Embryonic facial prominence (tissue), 1 donor: ENCODE data around the gene OOSP2.

ENCODE experiments used
- DNase-seq: peaks from one replicate; pipeline ENCODE4 v3.0.0-alpha.2; 2016; ENCODE audit errors: extremely low spot score

The OOSP2 gene

GRCh38 chr11:60078745-60079144 lies 38.5 kb downstream of the OOSP2 start:
- no peak for DNase-seq

GRCh38 chr11:60080535-60080934 lies 40.3 kb downstream of the OOSP2 start:
- DNase-seq, result no peak

DNA sequence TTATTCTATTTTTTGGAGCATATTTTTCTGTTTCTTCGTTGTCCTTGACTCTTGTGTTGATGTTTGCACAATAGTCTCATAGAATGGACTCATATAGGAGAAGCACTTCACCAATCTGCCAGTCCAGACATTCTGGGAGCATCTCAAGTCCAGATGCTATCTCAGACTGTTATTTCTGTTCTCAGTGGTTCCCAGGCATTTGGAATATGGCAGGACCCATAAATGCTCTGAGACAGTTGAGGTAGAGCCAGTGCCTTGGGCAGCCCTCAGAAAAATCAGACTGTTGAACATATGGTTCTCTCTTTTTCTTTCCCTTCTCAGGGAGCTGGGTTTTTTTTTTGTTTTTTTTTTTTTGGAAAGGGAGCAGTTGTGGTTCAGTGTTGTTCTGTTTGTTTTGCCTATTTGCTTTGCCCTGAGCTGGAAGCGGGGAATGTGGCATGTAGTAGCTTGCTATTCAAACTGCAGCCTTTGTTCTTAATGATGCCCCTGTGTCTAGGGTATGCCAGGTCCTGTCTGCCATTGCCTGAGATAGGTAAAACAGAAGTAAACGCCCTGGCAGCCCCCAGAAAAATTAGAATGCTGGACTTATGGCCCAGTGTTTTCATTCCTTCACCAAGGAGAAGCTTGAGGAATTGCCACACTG lies 44.5 kb downstream of the OOSP2 start:
- DNase-seq, result no peak

DNA sequence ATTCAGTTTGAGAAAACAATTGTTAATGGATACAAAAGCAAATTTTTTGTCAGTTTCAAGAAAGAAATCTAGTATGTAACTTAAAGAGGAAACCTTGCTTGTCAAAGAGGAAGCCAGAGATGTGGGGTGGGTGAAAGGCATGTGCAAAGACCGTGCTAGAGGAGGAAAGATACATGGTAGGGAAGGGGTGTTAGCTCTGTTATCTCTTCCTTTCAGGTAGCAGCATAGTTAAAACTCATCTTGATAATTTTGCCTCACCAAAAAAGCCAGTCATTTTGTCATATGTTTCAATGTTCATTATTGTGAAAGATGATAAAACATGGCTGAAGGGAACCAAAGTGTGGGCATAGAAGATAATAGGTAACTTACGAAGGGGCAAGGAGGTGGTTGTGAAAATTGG lies 45.7 kb downstream of the OOSP2 start:
- no peak for DNase-seq

DNA sequence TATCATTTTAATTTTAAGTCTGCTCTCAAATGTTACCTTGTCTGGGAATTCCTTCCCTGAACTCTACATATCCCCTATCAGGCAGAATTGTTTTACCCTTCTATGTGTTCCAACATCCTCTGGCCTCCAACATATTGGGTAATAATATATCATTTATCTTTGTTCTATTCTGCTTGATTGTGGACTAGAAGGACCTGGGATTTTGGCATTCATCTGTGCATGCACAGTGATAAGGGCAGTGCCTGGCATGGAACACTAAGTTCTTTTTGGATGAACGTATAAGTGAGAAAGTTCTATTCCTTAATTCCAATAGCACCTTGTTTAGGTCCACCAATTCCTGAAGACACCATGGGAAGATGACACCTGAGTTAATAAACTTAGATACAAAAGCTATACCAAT lies 47.0 kb downstream of the OOSP2 start:
- no peak for DNase-seq

GRCh38 chr11:60088364-60088763 lies 48.2 kb downstream of the OOSP2 start, which contains the start of gene MS4A2:
Gene MS4A2, plus strand, starts transcription at chr11:60088664. Its CDS starts 102 bp downstream, at chr11:60088766.
- DNase-seq, result no peak

DNA sequence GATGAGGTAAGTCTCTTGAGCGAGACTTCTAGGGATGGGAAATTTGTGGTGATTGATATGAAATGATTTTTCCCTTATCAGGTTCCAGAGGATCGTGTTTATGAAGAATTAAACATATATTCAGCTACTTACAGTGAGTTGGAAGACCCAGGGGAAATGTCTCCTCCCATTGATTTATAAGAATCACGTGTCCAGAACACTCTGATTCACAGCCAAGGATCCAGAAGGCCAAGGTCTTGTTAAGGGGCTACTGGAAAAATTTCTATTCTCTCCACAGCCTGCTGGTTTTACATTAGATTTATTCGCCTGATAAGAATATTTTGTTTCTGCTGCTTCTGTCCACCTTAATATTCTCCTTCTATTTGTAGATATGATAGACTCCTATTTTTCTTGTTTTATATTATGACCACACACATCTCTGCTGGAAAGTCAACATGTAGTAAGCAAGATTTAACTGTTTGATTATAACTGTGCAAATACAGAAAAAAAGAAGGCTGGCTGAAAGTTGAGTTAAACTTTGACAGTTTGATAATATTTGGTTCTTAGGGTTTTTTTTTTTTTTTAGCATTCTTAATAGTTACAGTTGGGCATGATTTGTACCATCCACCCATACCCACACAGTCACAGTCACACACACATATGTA lies 55.4 kb downstream of the OOSP2 start:
- DNase-seq, result no peak

DNA sequence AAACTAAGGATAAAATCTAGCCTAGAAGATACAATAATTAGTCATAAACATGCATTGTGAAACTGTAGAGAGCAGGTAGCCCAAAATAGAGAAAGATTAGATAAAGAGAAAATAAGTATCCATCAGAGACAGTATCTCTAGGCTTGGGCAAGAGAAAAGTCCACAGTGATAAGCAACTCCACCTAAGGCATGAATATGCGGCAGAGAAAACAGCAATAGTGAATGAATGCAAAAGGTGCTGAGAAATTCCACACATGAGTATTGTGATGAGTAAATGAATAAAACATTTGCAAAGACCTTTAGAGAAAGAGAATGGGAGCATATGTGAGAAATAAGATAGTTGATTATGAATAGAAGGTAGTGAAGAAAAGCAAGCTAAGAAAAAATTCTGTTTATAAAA lies 57.0 kb downstream of the OOSP2 start:
- no peak for DNase-seq
